Gastroesophageal sphincter (tissue), 3 donors: ENCODE data around the gene LCNL1.
A peak's percentile ranks its signal among the peaks of the same experiment; 100 is the strongest.

Experiments
- EP300 ChIP-seq: sonication (generic); formaldehyde crosslinking; IDR thresholded peaks from one replicate; pipeline ENCODE4 v1.6.1; 2017; ENCODE audit warnings: antibody characterized with exemption, mild to moderate bottlenecking
- POLR2A ChIP-seq, 2 donors: fragments of 450-650 bp; IDR thresholded peaks; one replicate each; pipeline ENCODE4 v1.6.1; 2017; ENCODE audit warnings: antibody characterized with exemption in 2 of 2, mild to moderate bottlenecking in 2 of 2, moderate library complexity in 1 of 2
- POLR2AphosphoS5 ChIP-seq: sonication (generic); formaldehyde crosslinking; IDR thresholded peaks from one replicate; pipeline ENCODE4 v1.6.1; 2017; ENCODE audit warnings: antibody characterized with exemption
- TF ChIP-seq, protein P1 (sequence below), 4 experiments: fragments of 200-600 bp in 2 of 4; fragments of 450-650 bp in 2 of 4; sonication (generic) in 1 of 4; IDR thresholded peaks; one replicate each; pipeline ENCODE4 v1.5.1; 2017 to 2019; ENCODE audit warnings: antibody characterized with exemption in 4 of 4, mild to moderate bottlenecking in 2 of 4, moderate library complexity in 2 of 4

DNA sequence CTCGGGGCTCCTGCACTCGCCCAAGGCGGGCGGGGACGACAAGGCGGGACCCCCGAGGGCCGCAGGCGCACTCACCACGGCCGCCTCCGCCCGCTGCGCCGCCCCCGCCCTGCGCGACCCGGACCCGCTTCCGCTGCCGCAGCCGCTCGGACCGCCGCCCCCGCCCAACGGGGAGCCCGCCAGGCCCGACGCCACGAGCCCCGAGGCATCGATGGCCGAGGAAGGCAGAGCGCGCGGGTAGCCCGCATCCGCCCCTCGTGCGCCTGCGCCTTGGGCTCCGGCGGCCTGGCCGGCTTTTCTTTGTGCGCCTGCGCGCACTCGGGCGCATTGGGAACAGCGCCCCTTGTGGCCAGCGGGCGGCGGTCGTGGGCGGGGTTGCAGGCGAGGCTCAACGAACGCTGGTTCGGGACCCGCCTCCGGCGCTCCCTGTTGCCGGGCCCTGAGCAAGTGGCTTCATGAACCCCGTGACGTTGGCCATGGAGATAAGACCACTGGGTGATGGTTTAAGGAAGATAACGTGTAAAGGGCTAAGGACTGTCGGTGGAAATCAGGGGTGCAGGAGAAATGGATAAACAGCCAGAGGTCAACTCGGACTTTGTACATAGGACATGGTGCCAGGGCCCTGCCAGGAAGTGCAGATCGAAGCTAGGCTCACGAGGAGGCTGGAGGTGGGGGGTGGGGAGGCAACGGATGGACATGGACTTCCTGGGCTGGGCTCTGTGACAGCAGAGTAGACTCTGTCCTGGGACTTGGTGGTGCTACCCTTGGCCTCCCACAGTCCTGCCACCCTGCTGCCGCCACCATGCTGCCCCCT lies 38.1 kb upstream of the LCNL1 start, which contains the start of the genes C8G and FBXW5:
- TF ChIP-seq, protein P1, sequence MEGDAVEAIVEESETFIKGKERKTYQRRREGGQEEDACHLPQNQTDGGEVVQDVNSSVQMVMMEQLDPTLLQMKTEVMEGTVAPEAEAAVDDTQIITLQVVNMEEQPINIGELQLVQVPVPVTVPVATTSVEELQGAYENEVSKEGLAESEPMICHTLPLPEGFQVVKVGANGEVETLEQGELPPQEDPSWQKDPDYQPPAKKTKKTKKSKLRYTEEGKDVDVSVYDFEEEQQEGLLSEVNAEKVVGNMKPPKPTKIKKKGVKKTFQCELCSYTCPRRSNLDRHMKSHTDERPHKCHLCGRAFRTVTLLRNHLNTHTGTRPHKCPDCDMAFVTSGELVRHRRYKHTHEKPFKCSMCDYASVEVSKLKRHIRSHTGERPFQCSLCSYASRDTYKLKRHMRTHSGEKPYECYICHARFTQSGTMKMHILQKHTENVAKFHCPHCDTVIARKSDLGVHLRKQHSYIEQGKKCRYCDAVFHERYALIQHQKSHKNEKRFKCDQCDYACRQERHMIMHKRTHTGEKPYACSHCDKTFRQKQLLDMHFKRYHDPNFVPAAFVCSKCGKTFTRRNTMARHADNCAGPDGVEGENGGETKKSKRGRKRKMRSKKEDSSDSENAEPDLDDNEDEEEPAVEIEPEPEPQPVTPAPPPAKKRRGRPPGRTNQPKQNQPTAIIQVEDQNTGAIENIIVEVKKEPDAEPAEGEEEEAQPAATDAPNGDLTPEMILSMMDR (IDR thresholded peaks at IDR 0.05): peak in 3 of 4 experiments; percentile 98 to 99 (median 98)
- TF ChIP-seq POLR2AphosphoS5 (peak; percentile 14), EP300 (no peak), POLR2A (IDR thresholded peaks at IDR 0.05) (peak; percentile 71 to 90)
